HL-60 (cell line): Measurements from ENCODE around the gene GREB1.

Source experiments
- SPI1 ChIP-seq: IDR thresholded peaks from 2 replicates; pipeline ENCODE4 v1.6.1; 2012; ENCODE audit warnings: low read depth, mild to moderate bottlenecking, borderline replicate concordance
- TF ChIP-seq, protein P1 (sequence below): IDR thresholded peaks from one replicate; pipeline ENCODE4 v1.5.1; 2011; ENCODE audit warnings: low read length, control low read depth, inconsistent platforms; ENCODE audit not compliant: insufficient read depth

DNA sequence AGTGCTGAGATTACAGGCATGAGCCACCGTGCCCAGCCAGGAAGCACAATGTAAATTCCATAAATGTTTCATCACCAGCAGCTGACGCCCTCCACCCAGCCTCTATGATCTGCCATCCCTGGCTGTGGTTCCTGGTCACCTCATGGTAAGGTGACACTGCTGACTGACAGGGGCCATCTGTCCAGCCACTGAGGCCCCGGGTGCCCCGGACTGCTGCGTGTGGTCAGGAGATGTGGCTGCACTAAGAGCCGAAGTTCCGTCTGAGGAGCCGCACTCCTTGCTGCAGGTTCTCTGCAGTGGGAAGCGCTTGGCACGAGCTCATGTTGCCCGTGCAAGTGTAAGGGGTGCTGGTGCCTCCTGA is 125.2 kb downstream of the GREB1 start:
- TF ChIP-seq, protein P1, sequence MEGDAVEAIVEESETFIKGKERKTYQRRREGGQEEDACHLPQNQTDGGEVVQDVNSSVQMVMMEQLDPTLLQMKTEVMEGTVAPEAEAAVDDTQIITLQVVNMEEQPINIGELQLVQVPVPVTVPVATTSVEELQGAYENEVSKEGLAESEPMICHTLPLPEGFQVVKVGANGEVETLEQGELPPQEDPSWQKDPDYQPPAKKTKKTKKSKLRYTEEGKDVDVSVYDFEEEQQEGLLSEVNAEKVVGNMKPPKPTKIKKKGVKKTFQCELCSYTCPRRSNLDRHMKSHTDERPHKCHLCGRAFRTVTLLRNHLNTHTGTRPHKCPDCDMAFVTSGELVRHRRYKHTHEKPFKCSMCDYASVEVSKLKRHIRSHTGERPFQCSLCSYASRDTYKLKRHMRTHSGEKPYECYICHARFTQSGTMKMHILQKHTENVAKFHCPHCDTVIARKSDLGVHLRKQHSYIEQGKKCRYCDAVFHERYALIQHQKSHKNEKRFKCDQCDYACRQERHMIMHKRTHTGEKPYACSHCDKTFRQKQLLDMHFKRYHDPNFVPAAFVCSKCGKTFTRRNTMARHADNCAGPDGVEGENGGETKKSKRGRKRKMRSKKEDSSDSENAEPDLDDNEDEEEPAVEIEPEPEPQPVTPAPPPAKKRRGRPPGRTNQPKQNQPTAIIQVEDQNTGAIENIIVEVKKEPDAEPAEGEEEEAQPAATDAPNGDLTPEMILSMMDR, result no peak
- TF ChIP-seq SPI1, result no peak
